AG04450 (cell line): ENCODE data around the gene LHX3. TPM values are rescaled to one million over a fixed set of nuclear protein-coding genes. Genes with fewer than 3 reads are reported as not detected.

Experiments used
- CTCF ChIA-PET: fragments of 300-600, 350-600 bp; formaldehyde crosslinking; extraction: SDS; loops from one replicate; lab custom pipeline; 2022; ENCODE audit warnings: antibody characterized with exemption, inconsistent platforms; lab: Charles Lee
- POLR2A ChIA-PET: fragments of 350-600 bp; formaldehyde crosslinking; extraction: SDS; loops from one replicate; lab custom pipeline; 2021; ENCODE audit warnings: antibody characterized with exemption, inconsistent platforms; lab: Yijun Ruan, JAX
- DNase-seq: peaks from one replicate; pipeline ENCODE4 v3.0.0-alpha.2; 2011; ENCODE audit warnings: low read depth, low spot score
- H3K27ac ChIP-seq: one replicate; pipeline ENCODE4 v1.5.1; 2012; ENCODE audit warnings: low read depth, low read length, control low read depth
- H3K27me3 ChIP-seq: one replicate; pipeline ENCODE4 v1.6.0; 2012; ENCODE audit warnings: low read length; ENCODE audit not compliant: control insufficient read depth, insufficient read depth
- H3K4me3 ChIP-seq: 2 replicates; pipeline ENCODE4 v1.5.1; 2011; ENCODE audit warnings: mild to moderate bottlenecking, low read depth, low read length, control low read depth
- H3K9me3 ChIP-seq: 2 replicates; pipeline ENCODE4 v1.5.1; 2012; ENCODE audit warnings: low read length; ENCODE audit not compliant: control insufficient read depth, insufficient read depth
- CTCF ChIP-seq: IDR thresholded peaks from 2 replicates; pipeline ENCODE4 v1.5.1; 2011; ENCODE audit warnings: low read depth, low read length, control low read depth, inconsistent platforms
- polyA plus RNA-seq: library from polyadenylated mRNA; depleted of rRNA; stranded (reverse); fragments of >200 nt; gene quantifications from 2 replicates; pipeline ENCODE4 v1.2.3, GENCODE V29; 2011

The LHX3 gene
- polyA plus RNA-seq, 1 experiment: not detected

GRCh38 chr9:136207616-136208015 is 2.7 kb upstream of the LHX3 start:
- H3K4me3 ChIP-seq: no peak overlapping the region
- no peak for TF ChIP-seq CTCF
- H3K27ac ChIP-seq: no peak overlapping the region
- H3K9me3 ChIP-seq: no peaks in the 10 kb centered on the region; the same call in 1 of the 2 replicates
- CTCF ChIA-PET: no interaction called here
- H3K27me3 ChIP-seq: peaks cover 18% of the 10 kb centered on the region
- no peak for DNase-seq
- POLR2A ChIA-PET: no interaction called here

GRCh38 chr9:136206602-136207275 is 1.8 kb upstream of the LHX3 start:
- ChIA-PET POLR2A (no interaction called here), CTCF (interaction anchor here (1.3 kb wide), 1 partner anchor 19 kb away, joined by 6 read pairs; no protein-coding TSS in a partner anchor)
- DNase-seq: no peak
- H3K27me3 ChIP-seq: peaks cover 25% of the 10 kb centered on the region
- no peak for TF ChIP-seq CTCF
- no peaks in the 10 kb centered on the region; the same call in 1 of the 2 replicates for H3K9me3 ChIP-seq
- no peak overlapping the region for H3K27ac ChIP-seq
- H3K4me3 ChIP-seq: no peak overlapping the region

GRCh38 chr9:136205707-136205992 is 722 bp upstream of the LHX3 start:
- no peak for DNase-seq
- CTCF ChIA-PET: interaction anchor here (1.3 kb wide), 1 partner anchor 20 kb away, joined by 6 read pairs; no protein-coding TSS in a partner anchor
- no peaks in the 10 kb centered on the region; the same call in 1 of the 2 replicates for H3K9me3 ChIP-seq
- H3K27me3 ChIP-seq: peaks cover 35% of the 10 kb centered on the region
- TF ChIP-seq CTCF: no peak
- H3K27ac ChIP-seq: no peak overlapping the region
- POLR2A ChIA-PET: no interaction called here
- no peak overlapping the region for H3K4me3 ChIP-seq

- Histone ChIP-seq H3K9me3 (no peaks in the 10 kb centered on the region; the same call in 1 of the 2 replicates), H3K27ac (no peak overlapping the region), H3K4me3 (no peak overlapping the region), H3K27me3 (peaks cover 47% of the 10 kb centered on the region)
- ChIA-PET CTCF (interaction anchor here (0.6 kb wide), 1 partner anchor 238 kb away, joined by 3 read pairs; no protein-coding TSS in a partner anchor), POLR2A (no interaction called here)
- no peak for TF ChIP-seq CTCF
- no peak for DNase-seq
Observed at GRCh38 chr9:136204145-136204805, 653 bp downstream of the LHX3 start.
